GM19438 (cell line): ENCODE results near the gene SRL.

Source experiments
- ATAC-seq: cut with Tn5 transposase; IDR thresholded peaks from one replicate; pipeline ENCODE4 v1.9.1; 2021; ENCODE audit warnings: low read depth; ENCODE audit not compliant: unreplicated experiment

Gene SRL

GRCh38 chr16:4241928-4242283 is at the start of gene SRL:
Gene SRL, minus strand, starts transcription at chr16:4242080. Its CDS starts 13 bp downstream, at chr16:4242067.
- ATAC-seq, result no peak

DNA sequence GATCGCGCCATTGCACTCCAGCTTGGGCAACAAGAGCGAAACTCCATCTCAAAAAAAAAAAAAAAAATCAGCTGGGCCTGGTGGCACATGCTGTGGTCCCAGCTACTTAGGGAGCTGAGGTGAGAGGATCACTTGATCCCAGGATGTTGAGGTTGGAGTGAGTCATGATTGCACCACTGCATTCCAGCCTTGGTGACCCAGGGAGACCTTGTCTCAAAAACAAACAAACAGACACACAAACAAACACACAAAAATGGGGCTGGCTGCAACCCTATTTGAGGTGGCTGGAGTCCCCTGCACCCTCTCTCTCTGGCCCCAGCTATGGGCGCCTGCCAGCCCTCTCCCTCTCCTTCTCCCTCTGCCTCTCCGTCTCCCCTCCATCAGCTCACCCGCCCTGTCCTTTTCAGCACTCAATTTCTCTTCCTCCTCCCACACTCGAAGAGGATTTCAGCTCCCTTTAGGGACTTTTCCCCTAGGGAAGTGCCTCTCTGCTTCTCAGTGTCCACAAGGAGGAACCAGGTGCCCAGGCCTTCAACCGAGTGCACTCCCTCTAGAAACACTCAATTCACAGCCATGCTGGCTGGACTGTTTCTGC is 48.5 kb upstream of the SRL start:
- ATAC-seq, result no peak

- ATAC-seq, result peak; percentile 95
These were observed 46.5 kb upstream of the SRL start for GRCh38 chr16:4288148-4288921.

DNA sequence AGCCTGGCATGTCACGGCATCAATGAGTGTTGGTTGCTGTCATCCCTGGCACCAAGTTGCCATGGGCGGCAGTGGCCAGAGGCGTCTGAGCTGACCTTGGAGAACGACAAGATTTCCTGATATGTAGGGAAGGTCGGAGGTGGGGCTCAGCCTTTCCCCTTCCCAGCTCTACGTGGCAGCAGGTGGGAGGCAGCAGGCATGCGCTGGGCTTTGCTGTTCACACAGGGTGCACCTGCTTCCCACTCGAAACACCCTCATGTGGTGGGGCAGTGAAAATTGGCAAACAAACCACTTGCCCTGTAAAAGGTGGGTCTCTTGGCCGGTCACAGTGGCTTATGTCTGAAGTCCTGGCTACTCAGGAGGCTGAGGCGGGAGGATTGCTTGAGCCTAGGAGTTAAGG is 43.3 kb upstream of the SRL start:
- no peak for ATAC-seq

GRCh38 chr16:4283939-4284338 is 42.1 kb upstream of the SRL start:
- ATAC-seq, result no peak

- no peak for ATAC-seq
These were observed 41.6 kb upstream of the SRL start for GRCh38 chr16:4283441-4283840.

DNA sequence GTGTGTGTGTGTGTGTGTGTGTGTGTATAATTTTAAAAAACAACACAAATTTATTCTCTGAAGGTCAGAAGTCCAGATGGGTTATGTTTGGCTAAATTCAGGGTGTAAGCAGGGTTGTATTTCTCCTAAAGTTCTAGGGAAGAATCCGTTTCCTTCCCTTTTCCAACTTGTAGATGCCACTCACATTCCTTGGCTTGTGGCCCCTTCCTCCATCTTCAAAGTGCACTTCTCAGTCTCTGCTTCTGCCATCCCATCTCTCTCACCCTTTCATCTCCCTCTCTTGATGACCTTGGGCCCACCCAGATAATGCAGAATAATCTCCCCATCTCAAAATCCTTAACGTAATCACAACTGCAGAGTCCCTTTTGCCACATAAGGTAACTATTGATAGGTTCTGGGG is 38.7 kb upstream of the SRL start:
- no peak for ATAC-seq

DNA sequence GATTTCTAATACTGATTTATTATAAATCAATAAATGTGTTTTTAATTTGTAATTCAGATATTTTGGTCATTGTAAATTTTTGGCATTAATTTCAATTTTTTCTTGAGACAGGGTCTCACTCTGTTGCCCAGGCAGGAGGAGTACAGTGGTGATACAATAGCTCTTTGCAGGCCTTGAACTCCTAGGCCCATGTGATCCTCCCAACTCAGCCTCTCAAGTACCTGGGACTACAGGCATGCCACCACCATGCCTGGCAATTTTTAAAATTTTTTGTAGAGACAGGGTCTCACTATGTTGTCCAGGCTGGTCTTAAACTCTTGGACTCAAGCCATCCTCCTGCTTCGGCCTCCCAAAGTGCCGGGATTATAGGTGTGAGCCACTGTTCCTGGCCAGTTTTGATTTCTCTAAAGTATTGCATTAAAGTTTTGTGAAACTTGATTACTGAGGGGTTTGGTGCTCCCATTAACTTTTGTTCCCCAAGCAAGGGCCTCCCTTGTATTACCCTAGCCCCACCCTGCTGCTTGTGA is 36.2 kb upstream of the SRL start:
- no peak for ATAC-seq

GRCh38 chr16:4275861-4276260 is 34.0 kb upstream of the SRL start:
- no peak for ATAC-seq

GRCh38 chr16:4273858-4274311 is 32.0 kb upstream of the SRL start:
- ATAC-seq, result peak; percentile 21

DNA sequence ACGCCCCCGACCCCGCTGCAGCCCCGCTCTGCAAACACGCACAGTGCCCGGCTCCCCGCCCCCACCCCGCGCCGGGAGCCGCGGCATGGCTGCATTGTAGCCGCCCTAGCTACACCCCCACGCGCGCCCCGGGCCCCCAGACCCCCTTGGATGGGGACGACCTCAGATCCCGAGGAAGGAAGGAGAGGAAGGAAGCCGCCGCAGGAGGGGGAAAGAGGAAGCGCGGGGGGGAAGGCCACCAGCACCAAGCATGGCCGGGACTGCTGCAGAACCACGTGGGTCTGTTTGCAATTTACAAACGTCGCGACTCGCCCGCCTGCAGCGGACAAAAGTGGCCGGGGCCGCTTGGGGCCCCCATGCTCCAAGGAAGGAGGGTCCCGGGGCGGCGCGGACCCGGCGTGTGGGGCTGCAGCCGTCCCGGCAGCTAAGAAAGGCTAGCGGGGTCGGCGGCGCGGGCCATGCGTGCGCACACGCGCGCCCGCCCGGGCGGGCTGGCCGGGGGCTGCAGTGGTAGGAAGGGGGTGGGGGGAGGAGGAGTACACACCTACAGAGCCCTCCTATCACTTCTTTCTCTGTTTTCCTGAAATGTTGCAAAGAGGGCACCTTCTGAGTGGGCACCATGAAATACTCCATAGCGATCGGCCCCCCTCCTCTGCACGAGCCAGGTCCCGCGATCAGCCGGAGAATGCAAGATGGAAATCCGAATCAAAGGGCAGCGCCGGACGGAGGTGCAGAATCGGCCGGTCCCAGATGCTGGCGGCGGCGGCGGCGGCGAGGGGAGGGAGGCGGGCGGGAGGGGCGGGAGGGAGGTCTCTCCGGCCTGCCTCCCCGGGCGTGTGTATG is 30.5 kb upstream of the SRL start:
- peak; percentile 6 for ATAC-seq

DNA sequence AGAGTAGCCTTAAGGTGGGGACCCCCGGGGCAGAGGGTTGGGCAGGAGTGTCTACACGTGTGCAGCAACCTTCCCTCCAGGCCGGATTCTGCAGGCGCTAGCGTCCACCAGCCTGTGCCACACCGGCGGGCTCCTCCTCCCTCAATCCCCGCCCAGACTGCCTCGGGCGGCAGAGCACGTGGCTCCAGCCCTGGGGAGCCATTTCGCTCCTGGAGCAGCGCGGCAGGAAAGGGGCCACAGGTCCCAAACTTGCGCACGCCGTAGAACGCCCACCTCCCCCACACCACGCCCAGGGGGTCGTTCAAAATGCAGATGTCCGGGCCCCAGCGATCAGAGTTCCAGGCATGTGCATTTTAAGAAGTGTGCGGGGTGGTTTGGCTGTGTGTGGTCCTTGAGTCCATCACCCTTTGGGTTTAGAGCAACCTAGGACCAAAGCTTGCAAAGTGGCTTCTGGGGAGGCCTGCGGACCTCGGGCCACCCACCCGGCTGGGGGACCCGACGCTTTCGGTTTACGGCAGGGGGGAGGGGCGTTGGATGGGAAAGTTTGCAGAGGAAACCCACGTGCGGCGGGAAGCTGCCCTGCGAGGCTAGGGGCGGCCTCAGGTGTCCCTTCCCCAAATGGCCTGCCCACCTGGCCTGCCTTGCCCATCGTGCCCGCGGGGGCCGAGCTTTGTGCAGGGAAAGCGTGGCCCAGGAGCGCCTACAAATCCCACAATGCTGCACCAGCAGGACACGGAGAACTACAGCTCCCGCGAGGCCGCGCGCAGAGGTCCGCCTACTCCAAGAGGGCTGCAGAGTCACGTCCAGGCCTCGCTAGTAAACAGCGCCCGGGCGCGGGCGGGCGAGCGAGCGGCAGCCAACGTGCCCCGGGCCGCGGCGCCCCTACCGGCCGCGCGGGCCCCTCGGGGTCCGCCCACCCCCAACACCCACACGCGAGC is 29.6 kb upstream of the SRL start:
- ATAC-seq, result peak; percentile 56

DNA sequence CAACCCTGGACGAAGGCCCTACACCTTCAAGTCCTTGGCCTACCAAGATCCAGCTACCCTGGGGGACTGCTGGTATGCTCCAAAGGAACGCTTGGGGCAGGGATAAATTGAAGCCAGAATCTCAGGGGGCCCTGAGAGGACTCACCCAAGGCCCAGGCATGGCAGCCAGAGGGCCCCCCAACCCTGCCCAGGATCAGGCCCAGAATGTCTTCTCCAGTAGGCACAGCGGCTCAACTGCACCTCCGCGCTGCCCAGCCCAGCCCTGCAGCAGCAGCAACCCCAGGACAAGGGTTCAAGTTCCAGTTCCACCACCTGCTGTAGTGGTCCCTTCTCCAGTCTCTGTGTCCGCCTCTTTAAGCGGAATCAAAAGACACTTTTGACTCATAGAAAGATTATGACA is 28.7 kb upstream of the SRL start:
- no peak for ATAC-seq

DNA sequence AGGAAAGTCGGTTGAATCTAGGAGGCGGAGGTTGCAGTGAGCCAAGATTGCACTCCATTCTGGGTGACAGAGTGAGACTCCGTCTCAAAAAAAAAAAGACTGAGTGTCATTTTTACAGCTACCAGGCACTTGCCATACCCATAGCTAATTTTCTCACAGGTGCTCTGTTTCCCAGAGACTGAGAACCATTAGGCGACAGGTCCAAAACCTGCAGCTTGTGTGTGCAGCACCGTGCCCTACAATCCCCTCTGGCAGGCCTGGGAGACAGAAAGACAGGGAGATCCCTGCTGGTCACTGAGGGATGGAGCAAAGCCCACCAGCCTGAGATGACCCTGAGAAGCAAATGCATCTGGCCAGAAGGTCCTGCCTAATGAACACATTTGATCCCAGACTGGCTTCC is 28.2 kb upstream of the SRL start:
- no peak for ATAC-seq

DNA sequence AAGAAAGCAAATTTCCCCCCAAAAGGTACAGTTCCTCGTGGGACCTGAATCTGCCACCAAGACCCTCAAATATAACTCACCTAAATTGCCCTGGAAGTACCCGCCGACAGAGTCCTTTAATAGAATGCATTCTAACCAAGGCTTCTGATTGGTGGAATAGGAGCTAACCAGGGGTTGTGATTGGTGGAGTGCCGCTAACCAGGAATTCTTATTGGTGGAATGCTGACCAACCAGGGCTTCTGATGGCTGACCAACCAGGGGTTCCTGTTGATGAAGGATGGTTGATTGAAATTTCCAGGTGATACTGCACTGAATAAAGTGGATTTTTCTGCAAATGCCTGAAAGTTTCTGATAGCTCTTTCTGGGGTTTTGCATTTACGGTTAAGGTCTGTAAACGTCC is 24.5 kb upstream of the SRL start:
- ATAC-seq, result no peak

DNA sequence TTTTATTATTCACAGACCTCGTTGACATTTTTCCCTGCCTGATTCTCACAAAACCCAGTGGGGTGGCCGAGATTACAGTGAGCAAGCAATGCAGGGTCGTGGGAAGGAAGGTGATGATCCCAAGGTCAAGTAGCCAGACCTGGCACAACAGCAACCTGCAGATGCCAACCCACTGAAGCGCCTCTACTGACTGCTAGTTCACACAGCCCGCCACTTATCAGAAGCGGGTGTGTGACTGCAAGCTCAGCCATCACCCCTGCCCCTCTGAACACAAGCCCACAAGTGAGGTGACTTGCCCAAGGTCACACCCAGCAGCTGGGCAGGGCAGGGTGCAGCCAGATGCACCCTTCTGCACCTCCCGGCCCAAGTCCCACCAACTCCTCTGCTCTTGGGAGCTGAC is 23.8 kb upstream of the SRL start:
- ATAC-seq, result no peak

- no peak for ATAC-seq
These were observed 22.7 kb upstream of the SRL start for GRCh38 chr16:4264546-4264945.

- ATAC-seq, result no peak
These were observed 21.9 kb upstream of the SRL start for GRCh38 chr16:4263504-4264436.

DNA sequence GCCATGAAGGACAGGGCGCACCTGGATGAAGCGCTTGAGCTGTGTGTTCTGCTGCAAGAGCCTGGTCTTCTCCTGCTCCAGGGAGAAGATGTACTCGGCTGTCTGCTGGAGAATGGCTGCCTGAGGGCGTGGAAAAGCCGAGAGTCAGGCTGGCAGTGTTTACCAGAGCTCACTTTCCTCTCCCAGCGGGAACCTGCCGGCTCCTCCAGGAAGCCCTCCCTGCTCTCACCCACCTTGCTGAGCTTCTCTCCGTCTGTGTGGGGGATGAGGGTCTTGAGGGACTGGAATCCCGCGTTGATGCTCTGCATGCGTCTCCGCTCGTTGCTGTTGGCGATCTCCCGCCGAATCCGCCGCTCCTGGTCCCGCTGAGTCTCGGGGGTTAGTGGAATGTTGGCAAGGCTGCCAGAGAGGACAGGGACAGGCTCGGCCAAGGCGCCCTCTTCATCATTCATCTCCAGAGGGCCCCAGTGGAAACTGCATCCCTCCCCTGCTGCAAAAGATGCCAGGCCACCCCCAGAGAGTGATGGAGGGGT is 20.5 kb upstream of the SRL start:
- ATAC-seq, result no peak
